ENCODE measurements around the gene TVP23A.

The TVP23A gene

GRCh38 chr16:10752843-10753523, 65.6 kb downstream of the TVP23A start:
- no peak overlapping the region for H3K4me3 ChIP-seq (ENCODE audit: low read depth, low read length)
- TF ChIP-seq CTCF (IDR thresholded peaks at IDR 0.05; ENCODE audit: insufficient read depth, low read length, missing control alignments), result no peak
- no peak for DNase-seq (ENCODE audit: low read depth, low spot score)
- ChIA-PET CTCF (interaction anchor here (0.7 to 2.7 kb wide), 2 partner anchors 166 to 169 kb away, joined by 3 to 8 read pairs; no protein-coding TSS in a partner anchor), POLR2A (no interaction called here)

- CTCF ChIA-PET, result interaction anchor here (2.9 kb wide), 1 partner anchor 168 kb away, joined by 14 read pairs; no protein-coding TSS in a partner anchor
- POLR2A ChIA-PET, result no interaction called here
- no peak for TF ChIP-seq CTCF (IDR thresholded peaks at IDR 0.05; ENCODE audit: insufficient read depth, low read length, missing control alignments)
- no peak overlapping the region for H3K4me3 ChIP-seq (ENCODE audit: low read depth, low read length)
- no peak for DNase-seq (ENCODE audit: low read depth, low spot score)
Observed at GRCh38 chr16:10751291-10751697, 67.3 kb downstream of the TVP23A start.

- CTCF ChIA-PET, result interaction anchor here (2.9 kb wide), 1 partner anchor 168 kb away, joined by 14 read pairs; no protein-coding TSS in a partner anchor
- no peak overlapping the region for H3K4me3 ChIP-seq (ENCODE audit: low read depth, low read length)
- no peak for TF ChIP-seq CTCF (IDR thresholded peaks at IDR 0.05; ENCODE audit: insufficient read depth, low read length, missing control alignments)
- POLR2A ChIA-PET, result no interaction called here
- no peak for DNase-seq (ENCODE audit: low read depth, low spot score)
Observed at GRCh38 chr16:10750793-10751192, 67.8 kb downstream of the TVP23A start.

GRCh38 chr16:10745841-10746240, 72.8 kb downstream of the TVP23A start:
- ChIA-PET POLR2A (no interaction called here), CTCF (interaction anchor here (0.7 to 2.8 kb wide), 3 partner anchors 9 to 173 kb away, joined by 4 to 25 read pairs (median 6); no protein-coding TSS in a partner anchor)
- H3K4me3 ChIP-seq (ENCODE audit: low read depth, low read length), result no peak overlapping the region
- TF ChIP-seq CTCF (IDR thresholded peaks at IDR 0.05; ENCODE audit: insufficient read depth, low read length, missing control alignments), result no peak
- no peak for DNase-seq (ENCODE audit: low read depth, low spot score)

- TF ChIP-seq CTCF (IDR thresholded peaks at IDR 0.05; ENCODE audit: insufficient read depth, low read length, missing control alignments), result no peak
- ChIA-PET POLR2A (interaction anchor here (0.7 to 0.9 kb wide), 4 partner anchors 25 to 230 kb away, joined by 3 read pairs; no protein-coding TSS in a partner anchor), CTCF (interaction anchor here (0.7 to 3.2 kb wide), 7 partner anchors 14 to 231 kb away, joined by 3 to 25 read pairs (median 3); no protein-coding TSS in a partner anchor)
- no peak for DNase-seq (ENCODE audit: low read depth, low spot score)
- peak overlapping the region; percentile 62 for H3K4me3 ChIP-seq (ENCODE audit: low read depth, low read length)
Observed at GRCh38 chr16:10744370-10745030, 74.1 kb downstream of the TVP23A start.

Measured in AG04449 (cell line).